HCT116 (cell line): ENCODE results near the gene SBF1.

Experiments
- EZH2 ChIP-seq: fragments of 200-600 bp; sonication (generic); IDR thresholded peaks from 2 replicates; pipeline ENCODE4 v1.6.1; 2017; ENCODE audit warnings: antibody characterized with exemption, mixed run types
- POLR2AphosphoS5 ChIP-seq: IDR thresholded peaks from 2 replicates; pipeline ENCODE4 v1.6.1; 2011; ENCODE audit warnings: mild to moderate bottlenecking, low read depth, low read length, moderate library complexity
- TF ChIP-seq, protein P1 (sequence below), 3 experiments: fragments of 200-600 bp in 1 of 3; sonication (generic) in 1 of 3; IDR thresholded peaks in 2 of 3; conservative IDR thresholded peaks in 1 of 3; 2 replicates each; pipeline ENCODE4 v1.5.1; 2012 to 2017; ENCODE audit warnings: low read depth in 2 of 3, low read length in 2 of 3, antibody characterized with exemption in 1 of 3, borderline replicate concordance in 1 of 3, control low read depth in 1 of 3, mild to moderate bottlenecking in 1 of 3, mixed read lengths in 1 of 3, mixed run types in 1 of 3, moderate library complexity in 1 of 3; ENCODE audit not compliant: insufficient read depth in 1 of 3

GRCh38 chr22:50487290-50488005 is 12.6 kb upstream of the SBF1 start:
- TF ChIP-seq POLR2AphosphoS5 = no peak
- TF ChIP-seq EZH2 = no peak
- TF ChIP-seq, protein P1, sequence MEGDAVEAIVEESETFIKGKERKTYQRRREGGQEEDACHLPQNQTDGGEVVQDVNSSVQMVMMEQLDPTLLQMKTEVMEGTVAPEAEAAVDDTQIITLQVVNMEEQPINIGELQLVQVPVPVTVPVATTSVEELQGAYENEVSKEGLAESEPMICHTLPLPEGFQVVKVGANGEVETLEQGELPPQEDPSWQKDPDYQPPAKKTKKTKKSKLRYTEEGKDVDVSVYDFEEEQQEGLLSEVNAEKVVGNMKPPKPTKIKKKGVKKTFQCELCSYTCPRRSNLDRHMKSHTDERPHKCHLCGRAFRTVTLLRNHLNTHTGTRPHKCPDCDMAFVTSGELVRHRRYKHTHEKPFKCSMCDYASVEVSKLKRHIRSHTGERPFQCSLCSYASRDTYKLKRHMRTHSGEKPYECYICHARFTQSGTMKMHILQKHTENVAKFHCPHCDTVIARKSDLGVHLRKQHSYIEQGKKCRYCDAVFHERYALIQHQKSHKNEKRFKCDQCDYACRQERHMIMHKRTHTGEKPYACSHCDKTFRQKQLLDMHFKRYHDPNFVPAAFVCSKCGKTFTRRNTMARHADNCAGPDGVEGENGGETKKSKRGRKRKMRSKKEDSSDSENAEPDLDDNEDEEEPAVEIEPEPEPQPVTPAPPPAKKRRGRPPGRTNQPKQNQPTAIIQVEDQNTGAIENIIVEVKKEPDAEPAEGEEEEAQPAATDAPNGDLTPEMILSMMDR (IDR thresholded peaks at IDR 0.05 in 2 of 3, conservative IDR thresholded peaks at IDR 0.05 in 1 of 3; ENCODE audit: borderline replicate concordance in 1 of 3, insufficient read depth in 1 of 3, low read depth in 2 of 3, low read length in 2 of 3) = no peak
